Liver (tissue), 9 donors: ENCODE results near the gene PRICKLE4. TPM values are rescaled to one million over a fixed set of nuclear protein-coding genes. Genes with fewer than 3 reads are reported as not detected.

Source experiments
- DNase-seq: peaks from one replicate; pipeline ENCODE4 v3.0.0-alpha.2; 2017; ENCODE audit warnings: low spot score
- H3K27ac ChIP-seq, 2 donors: one replicate each; pipeline ENCODE4 v1.7.0; 2013; ENCODE audit warnings: inconsistent platforms in 2 of 2, low read length in 2 of 2, control low read depth in 1 of 2, low read depth in 1 of 2, mild to moderate bottlenecking in 1 of 2
- H3K27me3 ChIP-seq, 4 donors: one replicate each; pipeline versions ENCODE4 v1.6.1 to v1.7.0; 2013; ENCODE audit warnings: low read length in 3 of 4, inconsistent platforms in 1 of 4, mild to moderate bottlenecking in 1 of 4, moderate library complexity in 1 of 4; ENCODE audit not compliant: control insufficient read depth in 4 of 4, insufficient read depth in 4 of 4
- H3K36me3 ChIP-seq, 4 donors: one replicate each; pipeline versions ENCODE4 v1.6.1 to v1.7.0; 2013; ENCODE audit warnings: low read length in 3 of 4, mild to moderate bottlenecking in 3 of 4, low read depth in 1 of 4, moderate library complexity in 1 of 4; ENCODE audit not compliant: control insufficient read depth in 4 of 4, insufficient read depth in 3 of 4
- H3K4me1 ChIP-seq, 4 donors: one replicate each; pipeline versions ENCODE4 v1.6.1 to v1.7.0; 2013; ENCODE audit warnings: low read length in 3 of 4, mild to moderate bottlenecking in 3 of 4, moderate library complexity in 1 of 4; ENCODE audit not compliant: control insufficient read depth in 4 of 4, insufficient read depth in 4 of 4
- H3K4me3 ChIP-seq, 3 donors: one replicate each; pipeline versions ENCODE4 v1.6.1 to v1.7.0; 2013; ENCODE audit warnings: low read length in 3 of 3, control low read depth in 1 of 3, low read depth in 1 of 3, mild to moderate bottlenecking in 1 of 3
- H3K9ac ChIP-seq, 2 donors: one replicate each; pipeline ENCODE4 v1.7.0; 2013; ENCODE audit warnings: low read length in 2 of 2, mild to moderate bottlenecking in 2 of 2, moderate library complexity in 2 of 2, control low read depth in 1 of 2, low read depth in 1 of 2
- H3K9me3 ChIP-seq, 4 donors: one replicate each; pipeline versions ENCODE4 v1.6.1 to v1.7.0; 2013; ENCODE audit warnings: low read length in 3 of 4; ENCODE audit not compliant: control insufficient read depth in 4 of 4
- ATF3 ChIP-seq: IDR thresholded peaks from 2 replicates; pipeline ENCODE4 v1.6.1; 2016; ENCODE audit warnings: antibody characterized with exemption
- EGR1 ChIP-seq, 2 donors: IDR thresholded peaks; 2 replicates each; pipeline ENCODE4 v1.6.1; 2016 to 2018; ENCODE audit warnings: antibody characterized with exemption in 2 of 2, low read depth in 2 of 2
- FOXA1 ChIP-seq: IDR thresholded peaks from 2 replicates; pipeline ENCODE4 v1.6.1; 2016; ENCODE audit warnings: antibody characterized with exemption
- GABPA ChIP-seq, 2 donors: IDR thresholded peaks in 1 of 2; conservative IDR thresholded peaks in 1 of 2; 2 replicates each; pipeline ENCODE4 v1.6.1; 2016; ENCODE audit warnings: antibody characterized with exemption in 2 of 2, mild to moderate bottlenecking in 1 of 2, moderate library complexity in 1 of 2
- HNF4A ChIP-seq, 2 donors: conservative IDR thresholded peaks; 2 replicates each; pipeline ENCODE4 v1.6.1; 2016; ENCODE audit warnings: antibody characterized with exemption in 2 of 2, mild to moderate bottlenecking in 2 of 2
- HNF4G ChIP-seq: IDR thresholded peaks from 2 replicates; pipeline ENCODE4 v1.6.1; 2016; ENCODE audit warnings: antibody characterized with exemption
- JUND ChIP-seq, 2 donors: IDR thresholded peaks; 2 replicates each; pipeline ENCODE4 v1.6.1; 2016; ENCODE audit warnings: antibody characterized with exemption in 2 of 2
- MAX ChIP-seq: IDR thresholded peaks from 2 replicates; pipeline ENCODE4 v1.6.1; 2016; ENCODE audit warnings: antibody characterized with exemption
- NR2F2 ChIP-seq: IDR thresholded peaks from 2 replicates; pipeline ENCODE4 v1.6.1; 2016; ENCODE audit warnings: antibody characterized with exemption
- REST ChIP-seq: IDR thresholded peaks from 2 replicates; pipeline ENCODE4 v1.6.1; 2016; ENCODE audit warnings: antibody characterized with exemption, mild to moderate bottlenecking
- RXRA ChIP-seq, 2 donors: IDR thresholded peaks; 2 replicates each; pipeline ENCODE4 v1.6.1; 2017 to 2018; ENCODE audit warnings: antibody characterized with exemption in 2 of 2, mild to moderate bottlenecking in 1 of 2
- SP1 ChIP-seq: IDR thresholded peaks from 2 replicates; pipeline ENCODE4 v1.6.1; 2018; ENCODE audit warnings: antibody characterized with exemption, mild to moderate bottlenecking
- TAF1 ChIP-seq: conservative IDR thresholded peaks from 2 replicates; pipeline ENCODE4 v1.6.1; 2016; ENCODE audit warnings: antibody characterized with exemption, mild to moderate bottlenecking
- YY1 ChIP-seq: IDR thresholded peaks from 2 replicates; pipeline ENCODE4 v1.6.1; 2016; ENCODE audit warnings: antibody characterized with exemption, mild to moderate bottlenecking
- ZBTB33 ChIP-seq: IDR thresholded peaks from 2 replicates; pipeline ENCODE4 v1.6.1; 2016; ENCODE audit warnings: antibody characterized with exemption
- WGBS: extraction: QIAGEN DNeasy Blood & Tissue Kit; methylation state at CpG from one replicate; pipeline ENCODE4 v1.1.7; 2013; 5-methylcytosine and 5-hydroxymethylcytosine counted together
- polyA plus RNA-seq, 2 donors: library from polyadenylated mRNA; stranded (reverse) in 1 of 2; unstranded in 1 of 2; fragments of 200-250 nt in 1 of 2; fragments of >200 nt in 1 of 2; fragmentation: Nextera tagmentation in 1 of 2; extraction: Ambion mirVana in 1 of 2; gene quantifications; one replicate each; pipeline versions ENCODE4 v1.2.1 to v1.2.3, GENCODE V29; 2013 to 2015
- total RNA-seq, 2 donors: library from RNA; depleted of rRNA; stranded (reverse); fragments of >200 nt; gene quantifications; one replicate each; pipeline ENCODE4 v1.2.3, GENCODE V29; 2014
- TF ChIP-seq, protein P1 (sequence below): fragments of 150-350 bp; IDR thresholded peaks from 2 replicates; pipeline ENCODE4 v1.5.1; 2017; ENCODE audit warnings: improper control_type of control experiment, low read depth, low read length; ENCODE audit not compliant: missing input control
- donor health status: healthy.
- donor health status: healthy.
- donor health status: healthy.
- donor health status: healthy.
- donor health status: healthy.

PRICKLE4 gene
- total and polyA plus RNA-seq, 4 donors: 0.37 to 1.4 (median 0.98) TPM; not detected in 1

- TF ChIP-seq JUND (IDR thresholded peaks at IDR 0.05): no peak
- TF ChIP-seq FOXA1: no peak
- TF ChIP-seq MAX: no peak
- TF ChIP-seq TAF1: no peak
- TF ChIP-seq HNF4G: no peak
- no peak for TF ChIP-seq NR2F2
- TF ChIP-seq EGR1 (IDR thresholded peaks at IDR 0.05; ENCODE audit: low read depth in 2 of 2): no peak
- TF ChIP-seq YY1: no peak
- no peak for TF ChIP-seq REST
- no peak overlapping the region for H3K4me3 ChIP-seq
- no peak overlapping the region for H3K27ac ChIP-seq
- WGBS: 90% methylated on average over 4 of the region's 4 CpGs
- no peaks in the 10 kb centered on the region for H3K27me3 ChIP-seq
- no peaks in the 10 kb centered on the region for H3K9me3 ChIP-seq
- H3K36me3 ChIP-seq: no peaks in the 10 kb centered on the region
- H3K9ac ChIP-seq: no peak overlapping the region
- no peak for DNase-seq
- no peaks in the 10 kb centered on the region for H3K4me1 ChIP-seq
Observed at GRCh38 chr6:41814629-41815028, 34.0 kb downstream of the PRICKLE4 start.

- no peak for DNase-seq
- Histone ChIP-seq H3K4me1 (no peaks in the 10 kb centered on the region), H3K27me3 (no peaks in the 10 kb centered on the region), H3K9me3 (no peaks in the 10 kb centered on the region), H3K36me3 (no peaks in the 10 kb centered on the region), H3K4me3 (no peak overlapping the region), H3K27ac (no peak overlapping the region), H3K9ac (no peak overlapping the region)
- no peak for TF ChIP-seq JUND (IDR thresholded peaks at IDR 0.05)
- TF ChIP-seq FOXA1: no peak
- no peak for TF ChIP-seq RXRA (IDR thresholded peaks at IDR 0.05)
- TF ChIP-seq SP1: no peak
- no peak for TF ChIP-seq GABPA (IDR thresholded peaks at IDR 0.05 in 1 of 2, conservative IDR thresholded peaks at IDR 0.05 in 1 of 2)
- TF ChIP-seq, protein P1, sequence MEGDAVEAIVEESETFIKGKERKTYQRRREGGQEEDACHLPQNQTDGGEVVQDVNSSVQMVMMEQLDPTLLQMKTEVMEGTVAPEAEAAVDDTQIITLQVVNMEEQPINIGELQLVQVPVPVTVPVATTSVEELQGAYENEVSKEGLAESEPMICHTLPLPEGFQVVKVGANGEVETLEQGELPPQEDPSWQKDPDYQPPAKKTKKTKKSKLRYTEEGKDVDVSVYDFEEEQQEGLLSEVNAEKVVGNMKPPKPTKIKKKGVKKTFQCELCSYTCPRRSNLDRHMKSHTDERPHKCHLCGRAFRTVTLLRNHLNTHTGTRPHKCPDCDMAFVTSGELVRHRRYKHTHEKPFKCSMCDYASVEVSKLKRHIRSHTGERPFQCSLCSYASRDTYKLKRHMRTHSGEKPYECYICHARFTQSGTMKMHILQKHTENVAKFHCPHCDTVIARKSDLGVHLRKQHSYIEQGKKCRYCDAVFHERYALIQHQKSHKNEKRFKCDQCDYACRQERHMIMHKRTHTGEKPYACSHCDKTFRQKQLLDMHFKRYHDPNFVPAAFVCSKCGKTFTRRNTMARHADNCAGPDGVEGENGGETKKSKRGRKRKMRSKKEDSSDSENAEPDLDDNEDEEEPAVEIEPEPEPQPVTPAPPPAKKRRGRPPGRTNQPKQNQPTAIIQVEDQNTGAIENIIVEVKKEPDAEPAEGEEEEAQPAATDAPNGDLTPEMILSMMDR: no peak
- no peak for TF ChIP-seq HNF4G
- no peak for TF ChIP-seq EGR1 (IDR thresholded peaks at IDR 0.05; ENCODE audit: low read depth in 2 of 2)
- TF ChIP-seq NR2F2: no peak
- no peak for TF ChIP-seq HNF4A (conservative IDR thresholded peaks at IDR 0.05)
- no peak for TF ChIP-seq ZBTB33
- no peak for TF ChIP-seq TAF1
- no peak for TF ChIP-seq YY1
- TF ChIP-seq ATF3: no peak
- 90% methylated on average over 1 of the region's 1 CpG for WGBS
Observed at GRCh38 chr6:41815587-41815986, 35.0 kb downstream of the PRICKLE4 start.
